IMR-90 (cell line): ENCODE results near the gene HDHD5.

Experiments used
- BHLHE40 ChIP-seq: fragments of 150-350 bp; IDR thresholded peaks from 2 replicates; pipeline ENCODE4 v1.6.1; 2016; ENCODE audit warnings: mild to moderate bottlenecking, low read depth, low read length
- CEBPB ChIP-seq: IDR thresholded peaks from 2 replicates; pipeline ENCODE4 v1.6.1; 2012; ENCODE audit warnings: low read depth, low read length, improper control_type of control experiment
- CHD1 ChIP-seq: IDR thresholded peaks from 2 replicates; pipeline ENCODE4 v1.6.1; 2012; ENCODE audit warnings: low read depth, low read length, improper control_type of control experiment
- MAFK ChIP-seq: IDR thresholded peaks from 2 replicates; pipeline ENCODE4 v1.6.1; 2012; ENCODE audit warnings: low read depth, low read length, improper control_type of control experiment
- MXI1 ChIP-seq: IDR thresholded peaks from 2 replicates; pipeline ENCODE4 v1.6.1; 2012; ENCODE audit warnings: low read depth, mild to moderate bottlenecking, low read length, moderate library complexity, borderline replicate concordance
- POLR2A ChIP-seq: IDR thresholded peaks from 2 replicates; pipeline ENCODE4 v1.6.1; 2012; ENCODE audit warnings: mild to moderate bottlenecking, low read depth, low read length
- RFX5 ChIP-seq: IDR thresholded peaks from 2 replicates; pipeline ENCODE4 v1.8.0; 2012; ENCODE audit warnings: low read depth, mild to moderate bottlenecking, low read length, moderate library complexity
- SMC3 ChIP-seq: fragments of 150-350 bp; IDR thresholded peaks from 2 replicates; pipeline ENCODE4 v1.6.1; 2016; ENCODE audit warnings: low read depth, mild to moderate bottlenecking, antibody characterized with exemption, low read length, moderate library complexity
- TF ChIP-seq, protein P1 (sequence below): fragments of 150-350 bp; IDR thresholded peaks from 2 replicates; pipeline ENCODE4 v1.6.1; 2017; ENCODE audit warnings: mild to moderate bottlenecking, antibody characterized with exemption, low read length, low read depth
- TF ChIP-seq, protein P2 (sequence below): conservative IDR thresholded peaks from 2 replicates; pipeline ENCODE4 v1.5.1; 2012; ENCODE audit warnings: mild to moderate bottlenecking, low read depth, low read length, improper control_type of control experiment
- TF ChIP-seq, protein P3 (sequence below): fragments of 150-350 bp; IDR thresholded peaks from 2 replicates; pipeline ENCODE4 v1.6.1; 2016; ENCODE audit warnings: low read depth, mild to moderate bottlenecking, low read length, moderate library complexity, borderline replicate concordance

- TF ChIP-seq, protein P1, sequence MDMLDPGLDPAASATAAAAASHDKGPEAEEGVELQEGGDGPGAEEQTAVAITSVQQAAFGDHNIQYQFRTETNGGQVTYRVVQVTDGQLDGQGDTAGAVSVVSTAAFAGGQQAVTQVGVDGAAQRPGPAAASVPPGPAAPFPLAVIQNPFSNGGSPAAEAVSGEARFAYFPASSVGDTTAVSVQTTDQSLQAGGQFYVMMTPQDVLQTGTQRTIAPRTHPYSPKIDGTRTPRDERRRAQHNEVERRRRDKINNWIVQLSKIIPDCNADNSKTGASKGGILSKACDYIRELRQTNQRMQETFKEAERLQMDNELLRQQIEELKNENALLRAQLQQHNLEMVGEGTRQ: no peak
- TF ChIP-seq, protein P2, sequence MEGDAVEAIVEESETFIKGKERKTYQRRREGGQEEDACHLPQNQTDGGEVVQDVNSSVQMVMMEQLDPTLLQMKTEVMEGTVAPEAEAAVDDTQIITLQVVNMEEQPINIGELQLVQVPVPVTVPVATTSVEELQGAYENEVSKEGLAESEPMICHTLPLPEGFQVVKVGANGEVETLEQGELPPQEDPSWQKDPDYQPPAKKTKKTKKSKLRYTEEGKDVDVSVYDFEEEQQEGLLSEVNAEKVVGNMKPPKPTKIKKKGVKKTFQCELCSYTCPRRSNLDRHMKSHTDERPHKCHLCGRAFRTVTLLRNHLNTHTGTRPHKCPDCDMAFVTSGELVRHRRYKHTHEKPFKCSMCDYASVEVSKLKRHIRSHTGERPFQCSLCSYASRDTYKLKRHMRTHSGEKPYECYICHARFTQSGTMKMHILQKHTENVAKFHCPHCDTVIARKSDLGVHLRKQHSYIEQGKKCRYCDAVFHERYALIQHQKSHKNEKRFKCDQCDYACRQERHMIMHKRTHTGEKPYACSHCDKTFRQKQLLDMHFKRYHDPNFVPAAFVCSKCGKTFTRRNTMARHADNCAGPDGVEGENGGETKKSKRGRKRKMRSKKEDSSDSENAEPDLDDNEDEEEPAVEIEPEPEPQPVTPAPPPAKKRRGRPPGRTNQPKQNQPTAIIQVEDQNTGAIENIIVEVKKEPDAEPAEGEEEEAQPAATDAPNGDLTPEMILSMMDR: no peak
- TF ChIP-seq RFX5 (no peak), POLR2A (no peak), SMC3 (no peak), MXI1 (no peak), CHD1 (no peak), MAFK (no peak), BHLHE40 (no peak), CEBPB (no peak)
- TF ChIP-seq, protein P3, sequence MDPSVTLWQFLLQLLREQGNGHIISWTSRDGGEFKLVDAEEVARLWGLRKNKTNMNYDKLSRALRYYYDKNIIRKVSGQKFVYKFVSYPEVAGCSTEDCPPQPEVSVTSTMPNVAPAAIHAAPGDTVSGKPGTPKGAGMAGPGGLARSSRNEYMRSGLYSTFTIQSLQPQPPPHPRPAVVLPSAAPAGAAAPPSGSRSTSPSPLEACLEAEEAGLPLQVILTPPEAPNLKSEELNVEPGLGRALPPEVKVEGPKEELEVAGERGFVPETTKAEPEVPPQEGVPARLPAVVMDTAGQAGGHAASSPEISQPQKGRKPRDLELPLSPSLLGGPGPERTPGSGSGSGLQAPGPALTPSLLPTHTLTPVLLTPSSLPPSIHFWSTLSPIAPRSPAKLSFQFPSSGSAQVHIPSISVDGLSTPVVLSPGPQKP: no peak
Measured at GRCh38 chr22:17137861-17138425, 21.1 kb downstream of the HDHD5 start.
